DOHH2 (cell line): ENCODE results near the gene NTRK1.
A peak's percentile ranks its signal among the peaks of the same experiment; 100 is the strongest.

ENCODE experiments used
- H3F3A ChIP-seq: fragments of 200-600 bp; sonication (generic), shearing (Covaris generic); 2 replicates; pipeline ENCODE4 v1.6.0; 2016; ENCODE audit warnings: antibody characterized with exemption, mild to moderate bottlenecking; ENCODE audit not compliant: control insufficient read depth, insufficient read depth
- H3K27ac ChIP-seq: fragments of 200-600 bp; sonication (generic); 2 replicates; pipeline ENCODE4 v1.5.1; 2014; ENCODE audit warnings: low read depth, mild to moderate bottlenecking, low read length, moderate library complexity
- H3K27me3 ChIP-seq: fragments of 200-600 bp; sonication (generic); 2 replicates; pipeline ENCODE4 v1.6.1; 2014; ENCODE audit warnings: mild to moderate bottlenecking, low read length, mixed read lengths; ENCODE audit not compliant: control insufficient read depth
- H3K36me3 ChIP-seq: fragments of 200-600 bp; sonication (generic); 2 replicates; pipeline ENCODE4 v1.6.1; 2014; ENCODE audit warnings: mild to moderate bottlenecking, low read length, moderate library complexity, mixed read lengths; ENCODE audit not compliant: control insufficient read depth
- H3K4me1 ChIP-seq: fragments of 200-600 bp; sonication (generic); 2 replicates; pipeline ENCODE4 v1.6.1; 2014; ENCODE audit warnings: mild to moderate bottlenecking, low read length, mixed read lengths; ENCODE audit not compliant: control insufficient read depth
- H3K4me2 ChIP-seq: fragments of 200-600 bp; sonication (generic); 2 replicates; pipeline ENCODE4 v1.6.0; 2014; ENCODE audit warnings: mild to moderate bottlenecking, low read length, moderate library complexity
- H3K4me3 ChIP-seq: fragments of 200-600 bp; sonication (generic); 2 replicates; pipeline ENCODE4 v1.5.1; 2014; ENCODE audit warnings: mild to moderate bottlenecking, low read length, mixed read lengths
- H3K79me2 ChIP-seq: fragments of 200-600 bp; sonication (generic); 2 replicates; pipeline ENCODE4 v1.6.1; 2014; ENCODE audit warnings: mild to moderate bottlenecking, low read length, mixed read lengths; ENCODE audit not compliant: control insufficient read depth
- H3K9me2 ChIP-seq: fragments of 200-600 bp; sonication (generic); replicated peaks from 2 replicates; pipeline ENCODE4 v1.6.1; 2014; ENCODE audit warnings: mild to moderate bottlenecking, low read length, mixed read lengths; ENCODE audit not compliant: control insufficient read depth
- H3K9me3 ChIP-seq: fragments of 200-600 bp; sonication (generic); 2 replicates; pipeline ENCODE4 v1.6.1; 2014; ENCODE audit warnings: antibody characterized with exemption, low read length, mixed read lengths; ENCODE audit not compliant: control insufficient read depth, insufficient read depth
- H4K20me1 ChIP-seq: fragments of 200-600 bp; sonication (generic); 2 replicates; pipeline ENCODE4 v1.6.0; 2014; ENCODE audit warnings: low read depth, mild to moderate bottlenecking, antibody characterized with exemption, low read length, moderate library complexity; ENCODE audit not compliant: control insufficient read depth, insufficient read depth
- EZH2phosphoT487 ChIP-seq: fragments of 200-600 bp; sonication (generic); IDR thresholded peaks from 2 replicates; pipeline ENCODE4 v1.6.1; 2017; ENCODE audit warnings: borderline replicate concordance, mild to moderate bottlenecking, antibody characterized with exemption, low read length, moderate library complexity, mixed read lengths
- TF ChIP-seq, protein P1 (sequence below): fragments of 200-600 bp; sonication (generic); IDR thresholded peaks from one replicate; pipeline ENCODE4 v1.5.1; 2014; ENCODE audit warnings: antibody characterized with exemption, mild to moderate bottlenecking, low read depth, low read length; ENCODE audit not compliant: poor library complexity, severe bottlenecking

Gene NTRK1

GRCh38 chr1:156813298-156813697, 47.4 kb upstream of the NTRK1 start:
- Histone ChIP-seq H3K36me3 (no peaks in the 10 kb centered on the region), H3K27me3 (no peaks in the 10 kb centered on the region), H3K4me1 (peaks cover 27% of the 10 kb centered on the region), H3F3A (peaks cover 5% of the 10 kb centered on the region), H3K79me2 (no peaks in the 10 kb centered on the region), H3K4me2 (peak overlapping the region; percentile 49), H3K9me2 (no peaks in the 10 kb centered on the region), H3K27ac (no peak overlapping the region), H4K20me1 (no peaks in the 10 kb centered on the region), H3K4me3 (peak overlapping the region; percentile 58), H3K9me3 (no peaks in the 10 kb centered on the region)
- TF ChIP-seq, protein P1, sequence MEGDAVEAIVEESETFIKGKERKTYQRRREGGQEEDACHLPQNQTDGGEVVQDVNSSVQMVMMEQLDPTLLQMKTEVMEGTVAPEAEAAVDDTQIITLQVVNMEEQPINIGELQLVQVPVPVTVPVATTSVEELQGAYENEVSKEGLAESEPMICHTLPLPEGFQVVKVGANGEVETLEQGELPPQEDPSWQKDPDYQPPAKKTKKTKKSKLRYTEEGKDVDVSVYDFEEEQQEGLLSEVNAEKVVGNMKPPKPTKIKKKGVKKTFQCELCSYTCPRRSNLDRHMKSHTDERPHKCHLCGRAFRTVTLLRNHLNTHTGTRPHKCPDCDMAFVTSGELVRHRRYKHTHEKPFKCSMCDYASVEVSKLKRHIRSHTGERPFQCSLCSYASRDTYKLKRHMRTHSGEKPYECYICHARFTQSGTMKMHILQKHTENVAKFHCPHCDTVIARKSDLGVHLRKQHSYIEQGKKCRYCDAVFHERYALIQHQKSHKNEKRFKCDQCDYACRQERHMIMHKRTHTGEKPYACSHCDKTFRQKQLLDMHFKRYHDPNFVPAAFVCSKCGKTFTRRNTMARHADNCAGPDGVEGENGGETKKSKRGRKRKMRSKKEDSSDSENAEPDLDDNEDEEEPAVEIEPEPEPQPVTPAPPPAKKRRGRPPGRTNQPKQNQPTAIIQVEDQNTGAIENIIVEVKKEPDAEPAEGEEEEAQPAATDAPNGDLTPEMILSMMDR: no peak
- no peak for TF ChIP-seq EZH2phosphoT487

DNA sequence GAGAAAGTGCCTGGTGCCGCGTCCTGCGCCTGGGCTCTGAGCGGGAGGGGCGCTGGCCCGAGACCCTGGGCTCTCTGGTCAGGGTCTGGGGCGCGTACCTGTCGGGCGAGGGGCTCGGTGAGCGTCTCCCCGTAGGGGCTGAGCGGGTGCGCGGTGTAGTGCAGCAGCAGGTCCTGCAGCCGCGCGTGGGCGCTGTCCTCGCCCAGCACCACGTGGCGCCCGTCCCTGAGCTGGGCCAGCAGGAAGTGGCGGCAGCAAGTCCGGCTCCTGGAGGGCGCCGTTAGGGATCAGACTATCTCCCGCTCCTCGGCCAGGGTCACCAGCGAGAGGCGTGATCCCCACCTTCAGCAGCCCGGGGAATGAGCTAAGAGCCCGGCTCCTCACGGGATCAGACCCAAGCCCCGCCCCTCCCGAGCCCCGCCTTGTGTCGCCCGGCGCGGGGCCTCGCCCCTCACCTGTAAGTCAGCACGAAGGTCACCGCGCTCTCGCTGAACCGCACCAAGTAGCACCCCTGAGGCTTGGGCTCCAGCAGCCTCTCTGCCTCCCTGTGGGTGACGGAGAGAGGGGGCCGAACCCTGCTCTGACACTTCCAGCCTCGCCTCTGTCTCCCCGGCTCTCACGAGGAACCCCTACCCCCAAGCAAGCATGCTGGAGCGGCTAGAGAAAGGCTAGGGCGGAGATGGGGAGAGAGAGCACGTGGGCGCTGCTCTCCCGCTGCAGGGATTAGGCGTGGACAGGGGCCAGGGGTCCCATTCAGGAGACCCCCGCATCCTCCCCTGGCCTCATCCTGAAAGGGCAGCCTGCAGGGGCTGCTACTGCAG, 46.7 kb upstream of the NTRK1 start:
- peaks cover 5% of the 10 kb centered on the region for H3F3A ChIP-seq
- no peak for TF ChIP-seq EZH2phosphoT487
- TF ChIP-seq, protein P1: peak; percentile 49
- H3K4me1 ChIP-seq: peaks cover 27% of the 10 kb centered on the region
- H3K79me2 ChIP-seq: no peaks in the 10 kb centered on the region
- no peaks in the 10 kb centered on the region for H3K36me3 ChIP-seq
- H3K9me2 ChIP-seq: no peaks in the 10 kb centered on the region
- H4K20me1 ChIP-seq: no peaks in the 10 kb centered on the region
- no peaks in the 10 kb centered on the region for H3K27me3 ChIP-seq
- no peaks in the 10 kb centered on the region for H3K9me3 ChIP-seq
- no peak overlapping the region for H3K27ac ChIP-seq
- H3K4me3 ChIP-seq: peak overlapping the region; percentile 58
- H3K4me2 ChIP-seq: peak overlapping the region; percentile 49

GRCh38 chr1:156814571-156815260, 45.9 kb upstream of the NTRK1 start:
- Histone ChIP-seq H3K9me2 (no peaks in the 10 kb centered on the region), H3K4me3 (no peak overlapping the region), H3F3A (peaks cover 5% of the 10 kb centered on the region), H3K27me3 (no peaks in the 10 kb centered on the region), H3K27ac (no peak overlapping the region), H3K4me1 (peaks cover 27% of the 10 kb centered on the region), H3K79me2 (no peaks in the 10 kb centered on the region), H4K20me1 (no peaks in the 10 kb centered on the region), H3K4me2 (peak overlapping the region; percentile 49), H3K36me3 (no peaks in the 10 kb centered on the region), H3K9me3 (no peaks in the 10 kb centered on the region)
- TF ChIP-seq, protein P1: no peak
- no peak for TF ChIP-seq EZH2phosphoT487
